Frontal cortex (tissue), 4 donors: ENCODE results near the gene ZNF280B. TPM values are rescaled to one million over a fixed set of nuclear protein-coding genes. Genes with fewer than 3 reads are reported as not detected.
"Not testable (repeated sequence)": the region's sequence is repeated elsewhere in the genome, so short reads cannot be mapped to it uniquely, and the experiment has no call there.

Experiments
- DNase-seq, 2 donors: peaks; one replicate each; pipeline ENCODE4 v3.0.0; 2012; ENCODE audit warnings: low spot score in 2 of 2
- FAIRE-seq: peaks from 2 replicates; lab custom pipeline; 2012; peaks lifted over from hg19 to GRCh38; lab: Jason Lieb, UNC
- total RNA-seq: library from RNA; depleted of rRNA; stranded (reverse); fragments of >200 nt; gene quantifications from one replicate; pipeline ENCODE4 v1.2.3, GENCODE V29; 2014
- donor health status: control.
- donor health status: control.
- donor health status: control.

Gene ZNF280B
- total RNA-seq, 1 donor from 2014 or later: 4.1 TPM

DNA sequence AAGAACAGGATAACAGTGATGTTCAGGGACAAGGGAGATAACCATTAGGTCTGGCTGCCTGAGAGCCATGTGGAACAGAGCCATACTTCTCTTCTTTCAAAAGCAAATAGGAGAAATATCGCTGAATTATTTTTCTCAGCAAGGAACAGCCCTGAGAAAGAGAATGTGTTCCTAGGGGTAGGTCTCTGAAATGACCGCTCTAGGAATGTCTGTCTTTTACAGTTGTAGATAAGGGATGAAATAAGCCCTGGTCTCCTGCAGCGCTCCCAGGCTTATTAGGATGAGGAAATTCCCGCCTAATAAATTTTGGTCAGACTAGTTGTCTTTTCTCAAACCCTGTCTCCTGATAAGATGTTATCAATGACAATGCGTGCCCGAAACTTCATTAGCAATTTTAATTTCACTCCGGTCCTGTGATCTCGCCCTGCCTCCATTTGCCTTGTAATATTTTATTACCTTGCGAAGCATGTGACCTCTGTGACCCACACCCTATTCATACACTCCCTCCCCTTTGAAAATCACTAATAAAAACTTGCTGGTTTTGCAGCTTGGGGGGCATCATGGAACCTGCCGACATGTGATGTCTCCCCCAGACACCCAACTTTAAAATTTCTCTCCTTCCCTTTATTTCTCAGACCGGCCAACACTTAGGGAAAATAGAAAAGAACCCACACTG lies 39.6 kb downstream of the ZNF280B start:
- FAIRE-seq, DNase-seq: not testable (repeated sequence)

DNA sequence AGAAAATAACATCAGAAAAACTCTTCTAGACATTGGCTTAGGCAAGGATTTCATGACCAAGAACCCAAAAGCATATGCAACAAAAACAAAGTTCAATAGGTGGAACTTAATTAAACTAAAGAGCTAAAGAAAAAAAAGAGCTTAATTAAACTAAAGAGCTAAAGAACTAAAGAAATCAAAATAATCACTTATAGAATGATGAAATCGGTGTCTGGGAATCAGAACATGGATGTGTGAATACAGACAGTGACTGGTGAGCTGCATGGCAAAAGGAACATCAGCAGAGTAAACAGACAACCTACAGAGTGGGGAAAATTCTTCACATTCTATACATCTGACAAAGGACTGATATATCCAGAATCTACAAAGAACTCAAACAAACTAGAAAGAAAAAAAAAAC lies 41.4 kb downstream of the ZNF280B start:
- FAIRE-seq (no peak), DNase-seq (no peak)

DNA sequence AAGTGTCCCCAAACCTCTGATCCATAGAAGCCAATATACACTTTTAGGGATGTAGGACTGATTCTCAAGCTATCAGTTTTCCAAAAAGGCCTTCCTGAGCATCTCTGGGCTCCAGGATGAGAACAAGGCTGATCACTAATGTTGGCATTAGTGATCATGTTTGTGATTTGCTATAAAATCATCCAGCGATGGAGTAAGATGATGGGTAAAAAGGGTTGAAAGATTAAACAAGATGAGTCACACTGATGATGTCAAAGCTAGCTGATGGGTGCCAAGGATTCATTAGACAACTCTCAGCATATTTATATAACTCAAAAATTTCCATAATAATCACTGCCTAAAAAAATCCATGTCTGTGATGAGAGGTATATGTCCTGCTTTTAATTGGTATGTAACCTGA lies 42.8 kb downstream of the ZNF280B start:
- no peak for FAIRE-seq
- DNase-seq: no peak

DNA sequence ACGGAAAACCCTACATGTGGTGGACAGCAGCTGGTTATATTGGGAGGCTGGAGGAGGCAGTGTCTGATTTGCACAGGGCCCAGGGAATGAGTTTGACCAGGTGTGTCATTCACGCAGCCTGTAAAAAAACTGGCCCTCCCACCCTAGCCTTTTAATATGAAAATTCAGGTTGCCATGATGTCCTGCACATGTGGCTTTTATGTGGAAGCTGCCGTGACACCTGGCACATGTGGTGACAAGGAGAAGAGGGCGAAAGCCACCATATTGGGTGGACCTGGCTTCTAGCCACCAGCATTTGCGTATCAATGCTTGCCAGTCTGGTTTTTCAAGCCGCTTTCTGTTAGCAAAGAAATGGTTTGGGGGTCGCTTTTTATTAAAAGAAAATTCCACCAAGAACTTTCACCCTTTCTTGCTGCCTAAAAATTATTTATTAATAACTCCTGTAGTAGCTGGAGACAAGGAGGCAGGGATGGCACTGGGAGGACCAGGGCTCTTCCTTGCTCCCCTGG lies 43.4 kb downstream of the ZNF280B start:
- DNase-seq (no peak), FAIRE-seq (no peak)

DNA sequence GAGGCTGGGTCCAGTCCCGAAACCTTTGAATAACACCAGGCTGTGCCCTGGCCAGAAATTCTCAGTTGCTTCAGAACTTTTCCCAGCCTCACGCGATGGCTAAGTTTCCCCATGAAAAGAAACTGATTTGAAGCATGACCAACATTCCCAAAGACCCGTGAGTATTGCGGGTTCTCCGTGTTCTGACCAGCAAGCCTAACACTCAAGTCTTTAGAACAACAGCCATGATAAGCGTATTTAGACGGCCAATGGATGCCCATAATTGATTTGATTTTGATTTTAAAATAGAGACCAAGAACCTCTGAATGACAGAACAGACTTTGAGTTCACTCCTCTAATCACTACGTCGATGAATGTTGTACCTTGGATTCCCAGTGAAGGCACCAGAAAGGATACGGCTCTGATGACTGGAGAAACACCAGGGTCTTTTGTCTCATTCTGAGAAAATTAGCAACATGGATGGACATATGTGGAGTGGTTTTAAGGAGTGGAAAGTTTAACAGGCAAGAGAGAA lies 43.9 kb downstream of the ZNF280B start:
- no peak for DNase-seq
- FAIRE-seq: no peak

DNA sequence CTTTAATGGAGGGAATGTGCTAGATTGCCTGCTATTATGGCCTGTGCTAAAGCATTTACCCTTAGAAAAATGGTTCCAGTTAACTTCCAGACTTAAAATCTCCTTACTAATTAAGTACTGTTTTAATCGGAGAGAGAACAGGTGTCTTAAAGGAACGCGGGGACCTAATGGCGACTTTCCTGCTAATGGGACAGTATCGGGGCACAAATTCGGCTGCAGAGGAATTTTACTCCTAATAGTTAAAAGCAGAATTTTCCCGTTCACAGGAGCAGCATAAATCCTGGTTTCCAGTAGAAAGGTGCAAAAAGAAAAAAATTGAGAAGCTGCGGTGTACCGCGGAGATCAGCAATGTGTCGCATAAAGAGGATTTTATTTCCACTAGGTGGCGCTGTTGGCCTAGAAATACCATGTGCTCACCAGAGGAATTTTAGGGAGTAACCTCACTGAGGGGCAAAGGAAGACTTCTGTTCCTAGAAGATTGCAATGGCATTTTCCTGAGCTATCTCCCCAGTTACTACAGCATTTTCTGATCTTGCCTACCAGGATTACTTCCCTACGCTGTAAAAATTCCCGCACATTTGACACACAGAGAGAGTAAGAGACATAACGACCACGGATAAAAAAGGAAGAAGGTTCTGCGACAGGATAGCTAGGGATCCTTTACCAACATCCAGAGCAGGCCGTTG lies 44.5 kb downstream of the ZNF280B start:
- FAIRE-seq (no peak), DNase-seq (peak; percentile 25 to 43)

DNA sequence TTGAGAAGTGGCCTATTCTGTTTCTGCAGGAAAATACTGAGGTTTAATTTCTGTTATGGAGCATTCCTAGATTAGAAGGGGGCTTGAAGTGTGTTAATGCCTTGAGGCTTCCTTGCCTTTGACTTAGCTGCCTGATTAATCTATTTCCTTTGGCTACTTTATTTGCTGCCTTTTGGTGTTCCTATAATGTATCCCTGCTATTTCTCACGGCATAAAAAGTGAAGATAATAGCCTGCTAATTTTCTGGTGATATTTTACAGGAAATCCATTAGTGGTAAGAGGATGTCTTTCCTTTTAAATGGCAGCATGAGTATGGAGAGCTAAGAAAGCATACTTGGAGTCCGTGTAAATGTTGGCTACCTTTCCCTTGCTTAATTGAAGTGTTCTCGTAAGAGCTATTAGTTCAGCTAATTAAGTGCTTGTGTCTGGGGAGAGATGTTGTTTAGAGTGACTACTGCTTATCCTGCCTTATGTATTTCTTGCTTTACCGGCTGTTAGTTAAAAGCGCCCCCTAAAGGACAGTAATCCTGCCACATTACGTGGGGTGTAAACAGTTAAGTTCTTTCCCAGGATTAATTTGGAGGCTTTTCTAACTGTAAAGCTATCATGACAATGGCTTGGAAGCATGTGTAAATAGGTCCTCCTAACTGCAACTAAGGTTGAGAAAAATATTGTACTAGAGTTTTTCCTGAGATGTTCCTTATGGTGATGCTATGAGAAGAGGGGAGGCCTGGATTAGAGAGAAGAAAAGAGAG lies 45.6 kb downstream of the ZNF280B start:
- DNase-seq (no peak), FAIRE-seq (no peak)

DNA sequence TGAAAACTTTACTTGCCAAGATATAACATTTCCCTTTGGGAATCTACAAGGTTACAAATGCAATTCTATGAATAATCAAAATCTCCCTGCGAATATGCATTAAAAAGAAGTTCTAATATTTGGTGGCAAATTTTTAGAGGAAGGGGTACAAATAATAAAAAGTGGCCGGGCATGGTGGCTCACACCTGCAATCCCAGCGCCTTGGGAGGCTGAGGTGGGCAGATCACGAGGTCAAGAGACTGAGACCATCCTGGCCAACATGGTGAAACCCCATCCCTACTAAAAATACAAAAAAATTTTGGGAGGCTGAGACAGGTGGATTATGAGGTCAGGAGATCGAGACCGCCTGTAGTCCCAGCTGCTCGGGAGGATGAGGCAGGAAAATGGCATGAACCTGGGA lies 47.0 kb downstream of the ZNF280B start:
- FAIRE-seq: no peak
- no peak for DNase-seq

DNA sequence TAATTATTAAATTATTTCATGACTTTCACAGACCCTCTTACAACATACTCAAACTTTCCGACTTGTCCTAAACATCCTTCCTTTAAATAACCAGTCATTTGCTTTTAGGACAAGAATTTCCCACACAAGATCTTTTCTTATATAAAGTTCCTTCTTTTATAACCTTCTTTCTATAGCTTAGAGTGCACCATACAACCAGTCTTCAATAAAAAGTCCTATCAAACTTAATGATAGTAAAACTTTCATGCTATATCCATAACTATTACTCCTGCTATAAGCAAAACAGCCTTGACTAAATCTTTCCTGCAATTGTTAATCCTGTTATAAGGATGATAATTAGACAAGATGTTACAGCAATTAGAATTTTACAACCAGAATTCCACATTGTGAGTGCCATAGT lies 47.4 kb downstream of the ZNF280B start:
- FAIRE-seq (no peak), DNase-seq (no peak)

DNA sequence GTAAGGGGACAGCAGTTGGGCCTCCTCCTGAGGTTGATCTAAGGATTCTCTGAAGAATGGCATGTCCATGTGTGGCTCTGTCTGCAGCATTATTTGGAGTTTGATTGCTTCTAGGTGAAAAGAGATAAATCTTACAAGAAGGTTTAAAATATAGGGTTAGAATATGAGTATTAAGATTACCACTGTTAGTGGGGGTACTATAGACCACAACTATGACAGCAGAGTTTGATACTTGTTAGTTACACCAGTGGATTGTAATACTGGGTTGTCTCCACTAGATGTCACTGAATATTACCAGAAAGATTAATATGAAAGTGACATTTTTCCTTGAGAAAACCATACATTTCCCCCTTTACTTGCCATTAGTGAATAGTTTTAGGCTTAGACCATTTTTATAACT lies 47.9 kb downstream of the ZNF280B start:
- FAIRE-seq (no peak), DNase-seq (no peak)

DNA sequence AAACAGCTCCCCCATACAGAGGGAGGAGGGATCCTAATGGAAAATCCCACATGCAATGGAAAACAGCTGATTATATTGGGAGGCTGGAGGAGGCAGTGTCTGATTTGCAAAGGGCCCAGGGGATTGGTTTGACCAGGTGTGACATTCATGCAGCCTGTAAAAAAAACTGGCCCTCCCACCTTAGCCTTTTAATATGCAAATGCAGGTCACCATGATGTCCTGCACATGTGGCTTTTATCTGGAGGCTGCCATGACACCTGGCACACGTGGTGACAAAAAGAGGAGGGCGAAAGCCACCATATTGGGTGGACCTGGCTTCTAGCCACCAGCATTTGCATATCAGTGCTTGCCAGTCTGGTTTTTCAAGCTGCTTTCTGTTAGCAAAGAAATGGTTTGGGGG lies 48.5 kb downstream of the ZNF280B start:
- FAIRE-seq: no peak

DNA sequence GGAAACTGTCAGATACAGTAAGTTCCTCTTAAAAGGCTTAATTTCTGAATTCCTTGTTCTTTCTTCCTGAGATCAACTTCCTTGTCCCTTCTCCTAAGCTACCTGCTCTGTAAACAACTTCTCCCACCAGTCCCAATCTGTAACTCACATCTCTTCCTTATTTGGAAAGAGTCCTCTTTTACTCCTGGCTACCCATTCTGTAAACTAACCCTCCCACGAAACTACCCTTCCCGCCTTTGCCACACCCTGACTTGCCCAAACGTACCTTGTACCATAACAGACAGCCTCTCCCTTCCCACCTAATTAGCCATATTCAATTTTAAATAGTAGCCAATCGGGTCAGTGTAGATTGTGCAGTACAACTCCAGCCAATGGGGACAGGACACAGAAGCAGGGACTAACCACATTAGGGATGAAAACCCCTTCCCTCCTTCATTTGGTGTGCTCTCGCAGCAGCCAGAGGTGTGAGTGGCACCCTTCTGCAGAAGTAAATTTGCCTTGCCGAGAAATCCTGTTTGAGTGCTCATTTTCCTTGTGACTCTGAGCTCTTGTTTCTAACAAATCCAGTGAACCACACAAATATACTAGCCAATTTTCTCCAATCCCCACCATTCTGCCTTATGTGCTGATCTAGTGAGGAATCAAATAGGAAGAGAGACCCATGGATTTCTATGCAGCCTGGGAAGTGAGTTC lies 49.5 kb downstream of the ZNF280B start:
- FAIRE-seq (no peak), DNase-seq (no peak)

More for the DNA sequence above, 48.5 kb downstream of the ZNF280B start:
- DNase-seq: no peak

DNA sequence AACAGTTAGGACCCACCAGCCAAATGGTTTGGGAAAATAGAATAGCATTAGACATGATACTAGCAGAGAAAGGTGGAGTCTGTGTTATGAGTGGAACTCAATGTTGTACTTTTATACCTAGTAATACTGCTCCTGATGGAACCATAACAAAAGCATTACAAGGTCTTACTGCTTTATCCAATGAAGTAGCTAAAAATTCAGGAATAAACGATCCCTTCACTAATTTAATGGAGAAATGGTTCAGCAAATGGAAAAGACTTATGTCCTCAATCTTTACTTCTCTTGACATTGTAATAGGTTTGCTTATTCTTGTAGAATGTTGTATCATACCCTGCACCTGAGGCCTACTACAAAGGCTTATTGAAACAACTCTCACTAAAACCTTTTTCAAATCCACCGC lies 50.2 kb downstream of the ZNF280B start:
- no peak for FAIRE-seq

DNA sequence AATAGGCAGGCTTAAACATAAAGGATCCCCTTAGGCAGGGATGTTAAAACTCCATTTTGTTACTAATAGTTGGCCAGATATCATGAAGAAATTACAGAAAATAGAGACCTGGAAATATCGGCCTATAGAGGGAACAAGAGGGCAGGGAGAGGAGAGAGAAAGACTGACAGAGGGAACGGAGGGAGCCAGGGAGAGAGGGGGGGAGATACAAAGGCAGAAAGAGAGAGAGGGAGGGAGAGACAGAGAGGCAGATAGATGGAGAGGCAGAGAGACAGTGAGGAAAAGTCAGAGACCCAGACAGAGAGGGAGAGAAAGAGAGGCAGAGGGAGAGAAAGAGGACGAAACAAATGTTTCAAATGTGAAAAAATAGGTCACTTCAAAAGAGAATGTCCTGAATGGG lies 53.5 kb downstream of the ZNF280B start:
- FAIRE-seq (no peak), DNase-seq (no peak)

More for the DNA sequence above, 50.2 kb downstream of the ZNF280B start:
- no peak for DNase-seq

DNA sequence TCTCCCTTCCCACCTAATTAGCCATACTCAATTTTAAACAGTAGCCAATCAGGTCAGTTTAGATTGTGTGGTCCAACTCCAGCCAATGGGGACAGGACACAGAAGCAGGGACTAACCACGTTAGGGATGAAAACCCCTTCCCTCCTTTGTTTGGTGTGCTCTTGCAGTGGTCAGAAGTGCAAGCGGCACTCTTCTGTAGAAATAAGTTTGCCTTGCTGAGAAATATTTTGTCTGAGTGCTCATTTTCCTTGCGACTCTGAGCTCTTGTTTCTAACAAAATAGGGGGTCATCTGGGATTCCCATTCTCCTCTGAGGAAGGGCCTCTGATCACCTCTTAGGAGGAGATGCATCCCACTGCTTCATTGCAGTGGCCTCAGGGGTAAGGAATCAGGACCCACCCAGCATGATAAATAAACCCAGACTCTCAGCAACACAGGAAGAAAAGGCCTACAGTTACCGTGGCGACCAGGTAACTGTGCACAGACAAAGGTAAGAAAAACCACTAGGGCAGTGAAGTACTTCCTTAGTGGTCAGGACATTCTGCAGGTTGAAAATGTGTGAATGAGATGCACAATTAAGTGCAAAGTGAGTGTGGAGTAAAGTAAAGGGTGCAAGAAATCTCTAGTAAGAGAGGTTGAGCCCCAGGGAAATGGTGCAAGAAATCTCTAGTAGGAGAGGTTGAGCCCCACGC lies 55.4 kb downstream of the ZNF280B start:
- DNase-seq (no peak), FAIRE-seq (no peak)

DNA sequence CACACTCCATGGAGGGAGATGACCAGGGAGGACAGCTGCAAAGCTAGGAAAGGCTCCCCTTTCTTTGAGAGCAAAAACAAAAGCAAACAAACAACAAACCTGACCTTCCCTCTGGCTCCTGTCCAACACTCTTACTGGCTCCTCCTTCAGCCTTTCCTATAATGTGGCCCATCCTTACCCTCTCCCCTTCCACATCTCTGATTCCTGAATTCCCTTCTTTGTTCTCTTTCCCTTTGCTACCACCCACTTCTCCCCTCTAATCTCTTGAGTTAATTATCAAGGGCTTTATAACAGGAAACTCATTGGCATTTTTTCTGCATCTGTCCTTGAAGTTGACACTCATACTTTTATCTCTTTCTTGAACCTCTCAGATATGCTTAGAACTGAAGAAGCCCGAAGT lies 56.3 kb downstream of the ZNF280B start:
- DNase-seq (no peak), FAIRE-seq (no peak)

DNA sequence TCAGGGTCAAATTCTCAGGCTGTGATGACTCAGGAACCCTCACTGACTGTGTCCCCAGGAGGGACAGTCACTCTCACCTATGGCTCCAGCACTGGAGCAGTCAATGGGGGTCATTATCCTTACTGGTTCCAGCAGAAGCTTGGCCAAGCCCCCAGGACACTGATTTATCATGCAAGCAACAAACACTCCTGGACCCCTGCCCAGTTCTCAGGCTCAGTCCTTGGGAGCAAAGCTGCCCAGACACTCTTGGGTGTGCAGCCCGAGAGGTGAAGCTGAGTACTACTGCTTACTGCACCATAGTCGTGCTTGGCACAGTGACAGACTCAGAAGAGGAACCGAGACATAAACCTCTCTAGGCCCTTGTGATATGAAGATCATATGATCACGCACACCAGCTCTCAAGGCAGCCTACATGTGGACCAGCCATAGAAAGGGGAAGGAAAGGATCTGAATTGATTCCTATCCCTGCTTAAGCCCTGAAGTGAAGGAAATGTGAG lies 58.2 kb downstream of the ZNF280B start:
- DNase-seq (no peak), FAIRE-seq (no peak)

DNA sequence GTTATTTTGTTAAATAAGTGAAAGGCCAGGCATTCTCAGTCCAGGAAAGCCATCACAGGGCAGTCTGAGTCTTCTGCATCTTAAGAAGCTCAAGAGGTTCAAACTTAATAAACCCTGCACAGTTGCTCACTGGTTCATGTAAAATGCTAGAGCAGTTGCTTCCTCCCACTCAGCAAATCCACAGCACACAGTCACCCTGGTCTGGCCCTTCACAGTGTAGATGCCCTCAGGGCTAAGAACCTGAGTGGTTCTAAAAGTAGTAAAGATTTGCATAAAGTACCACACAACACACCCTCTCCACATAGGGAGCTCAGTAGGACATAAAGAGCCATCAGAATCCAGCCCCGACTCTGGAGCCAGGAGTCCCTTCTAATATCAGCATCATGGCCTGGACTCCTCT lies 58.7 kb downstream of the ZNF280B start:
- DNase-seq: no peak

DNA sequence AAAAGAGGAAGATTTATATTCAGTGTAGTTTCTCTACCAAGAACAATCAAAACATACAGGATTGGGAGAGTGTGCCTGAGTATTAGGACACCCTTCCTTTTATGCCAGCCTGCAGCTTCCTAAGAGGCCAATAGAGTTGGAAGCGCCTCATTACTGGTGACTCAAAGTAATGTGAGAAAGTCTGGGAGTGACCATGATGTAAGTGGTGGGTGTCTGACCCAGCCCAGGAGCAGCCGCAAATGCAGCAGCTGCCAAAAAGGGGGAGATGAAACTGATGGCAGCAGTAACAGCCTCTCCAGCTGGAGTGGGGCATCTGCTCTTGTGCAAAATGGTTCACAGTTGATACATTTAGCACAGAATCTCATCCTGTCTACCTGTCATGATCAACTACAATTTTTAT lies 62.0 kb downstream of the ZNF280B start:
- FAIRE-seq (no peak), DNase-seq (no peak)

More for the DNA sequence above, 58.7 kb downstream of the ZNF280B start:
- no peak for FAIRE-seq
